IPS DF 19.7 (cell line): ENCODE data around the gene FAM241B.

Experiments
- DNase-seq: peaks from one replicate; pipeline ENCODE4 v3.0.0-alpha.2; 2013; ENCODE audit warnings: low read depth, low spot score

Gene FAM241B

DNA sequence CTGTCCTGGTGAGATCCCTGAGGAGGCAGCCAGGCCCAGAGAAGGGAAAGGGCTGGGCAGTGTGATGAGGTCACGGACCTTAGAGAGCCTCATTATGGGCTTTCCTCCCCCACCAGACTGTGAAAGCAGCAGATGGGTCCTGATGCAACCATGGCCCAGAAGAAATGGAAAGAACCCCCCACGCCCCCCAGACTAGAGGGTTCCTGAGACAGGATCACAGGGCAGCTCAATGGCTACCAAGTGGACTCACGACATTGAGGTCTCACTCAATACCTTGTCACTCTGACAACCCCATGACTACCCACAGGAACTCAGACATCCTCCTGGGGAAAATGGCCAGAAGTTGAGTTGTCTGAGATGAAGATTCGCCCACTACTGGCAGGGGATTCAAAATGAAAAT is 36.7 kb downstream of the FAM241B start:
- no peak for DNase-seq

DNA sequence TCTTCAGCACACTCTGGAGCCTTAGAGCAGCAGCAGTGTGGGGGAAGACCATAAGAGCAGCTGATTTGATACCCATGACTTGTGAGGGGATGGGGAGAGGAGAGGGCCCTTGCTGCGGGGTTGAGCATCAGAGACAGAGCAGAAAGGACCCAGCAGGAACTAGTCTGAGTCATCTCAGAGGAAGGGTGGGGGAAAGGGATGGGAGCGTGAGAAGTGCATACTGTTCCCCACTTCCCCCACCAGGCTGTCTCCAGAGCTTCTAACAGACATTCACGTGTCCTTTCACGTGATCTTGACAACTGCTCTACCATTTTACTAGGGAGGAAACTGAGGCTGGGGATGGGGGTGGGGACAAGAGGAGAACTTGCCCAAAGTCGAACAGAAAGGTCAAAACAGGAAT is 38.7 kb downstream of the FAM241B start:
- DNase-seq, result no peak

DNA sequence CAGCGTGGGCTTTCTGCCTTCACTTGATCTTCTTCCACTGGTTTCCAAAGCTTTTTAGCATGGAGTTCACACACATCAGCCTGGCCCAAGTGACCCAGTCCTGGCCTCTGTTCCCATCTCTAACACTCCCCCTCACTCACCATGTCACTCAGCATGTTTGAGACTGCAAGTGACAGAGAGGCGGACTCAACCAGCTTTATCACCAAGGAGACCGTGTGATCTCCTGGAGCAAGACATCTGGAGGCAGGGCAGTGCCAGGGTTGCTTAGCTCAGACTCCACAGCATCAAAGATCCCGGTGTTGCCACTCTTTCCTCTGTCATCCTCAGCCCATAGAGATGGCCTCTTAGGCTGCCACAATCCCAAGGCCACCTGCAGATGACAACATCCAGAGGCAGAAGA is 39.4 kb downstream of the FAM241B start:
- DNase-seq, result no peak

DNA sequence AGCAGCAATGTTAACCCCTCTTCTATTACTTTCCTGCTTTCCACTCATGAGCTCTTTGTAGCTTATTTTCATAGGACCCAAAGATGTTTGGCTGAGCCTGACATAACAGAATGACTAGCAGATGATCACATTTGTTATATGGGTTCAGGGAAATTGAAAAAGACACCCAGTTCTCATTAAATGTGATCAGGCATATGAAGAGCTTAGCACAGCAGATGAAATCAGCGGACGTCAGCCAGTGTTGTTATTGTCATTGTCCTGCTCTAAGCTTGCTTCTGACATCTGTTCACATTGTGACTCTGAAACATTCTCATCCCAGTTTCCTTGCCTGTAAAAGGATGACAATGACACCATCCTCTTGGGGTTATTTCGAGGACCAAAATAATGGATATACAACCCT is 43.5 kb downstream of the FAM241B start:
- DNase-seq, result no peak

GRCh38 chr10:69674786-69675185 is 44.7 kb downstream of the FAM241B start:
- DNase-seq, result no peak

- DNase-seq, result no peak
Observed at GRCh38 chr10:69676301-69676700, 46.3 kb downstream of the FAM241B start.

- no peak for DNase-seq
Observed at GRCh38 chr10:69677985-69678654, 48.1 kb downstream of the FAM241B start.

DNA sequence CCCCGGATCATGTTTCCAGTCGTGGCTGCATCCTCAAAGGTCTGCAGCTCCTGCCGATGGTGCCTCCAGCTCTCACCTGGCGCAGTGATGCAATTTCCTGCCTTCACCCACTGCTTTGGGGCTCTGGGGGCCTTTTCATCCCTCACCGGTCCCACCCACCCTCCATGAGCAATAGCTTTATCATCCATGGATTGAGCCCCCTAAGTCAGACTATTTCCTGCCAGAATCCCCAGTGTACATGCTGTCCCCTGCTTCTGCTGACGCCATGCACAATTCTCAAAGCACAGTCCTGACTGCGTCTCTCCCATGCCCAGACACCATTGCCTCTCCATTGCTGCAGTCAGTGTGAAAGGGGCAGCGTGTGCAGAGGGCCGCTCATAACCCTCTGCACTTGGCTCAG is 49.7 kb downstream of the FAM241B start:
- no peak for DNase-seq

DNA sequence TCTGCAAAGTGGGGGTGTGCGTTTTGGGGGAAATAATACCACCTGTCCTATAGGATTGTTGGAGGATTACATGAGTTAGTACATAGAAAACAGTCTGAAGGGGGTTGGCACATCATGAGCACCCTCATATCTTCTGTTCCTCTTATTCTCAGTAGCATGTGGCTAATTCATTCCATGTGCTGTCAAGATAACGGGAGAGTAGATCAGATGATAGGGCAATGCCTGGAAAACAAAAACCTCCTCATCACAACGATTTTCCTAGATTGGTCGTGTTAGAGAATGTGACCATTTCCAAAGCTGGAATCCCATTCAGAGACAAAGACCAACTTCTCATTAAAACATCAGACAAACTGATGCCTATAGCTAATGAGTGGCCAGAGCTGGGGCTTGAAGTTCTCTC is 50.6 kb downstream of the FAM241B start:
- no peak for DNase-seq

GRCh38 chr10:69681436-69681835 is 51.4 kb downstream of the FAM241B start:
- no peak for DNase-seq

DNA sequence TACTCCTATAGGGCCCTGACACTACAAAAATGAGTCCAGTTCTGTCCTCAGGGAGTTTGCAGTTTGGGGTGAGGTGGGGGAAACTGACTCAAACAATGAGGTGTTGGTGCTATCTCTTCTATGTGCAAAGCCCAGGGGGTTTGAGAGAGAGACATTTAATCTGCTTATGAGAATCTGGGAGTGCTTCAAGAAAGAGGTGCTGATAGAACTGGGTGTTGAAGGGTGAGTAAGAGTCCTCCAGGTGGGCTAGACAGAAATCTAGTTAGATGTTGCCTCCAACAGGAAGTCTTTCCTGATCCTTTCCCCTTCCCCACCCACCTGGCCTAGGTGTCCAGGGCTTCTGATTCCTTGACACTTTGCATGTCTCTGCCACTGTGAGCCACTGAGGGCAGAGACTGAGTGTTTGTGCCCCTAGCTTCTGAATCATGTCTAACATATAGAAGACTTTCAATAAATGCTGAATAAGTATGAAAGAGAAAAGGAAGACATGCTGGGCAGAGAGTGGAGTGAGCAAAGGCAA is 53.0 kb downstream of the FAM241B start:
- DNase-seq, result no peak
